GM21360 (cell line): ENCODE results near the gene FAM118B.
A peak's percentile ranks its signal among the peaks of the same experiment; 100 is the strongest.

Experiments used
- ATAC-seq: cut with Tn5 transposase; IDR thresholded peaks from one replicate; pipeline ENCODE4 v1.9.1; 2021; ENCODE audit warnings: mild to moderate bottlenecking, moderate library complexity; ENCODE audit not compliant: unreplicated experiment

FAM118B gene

DNA sequence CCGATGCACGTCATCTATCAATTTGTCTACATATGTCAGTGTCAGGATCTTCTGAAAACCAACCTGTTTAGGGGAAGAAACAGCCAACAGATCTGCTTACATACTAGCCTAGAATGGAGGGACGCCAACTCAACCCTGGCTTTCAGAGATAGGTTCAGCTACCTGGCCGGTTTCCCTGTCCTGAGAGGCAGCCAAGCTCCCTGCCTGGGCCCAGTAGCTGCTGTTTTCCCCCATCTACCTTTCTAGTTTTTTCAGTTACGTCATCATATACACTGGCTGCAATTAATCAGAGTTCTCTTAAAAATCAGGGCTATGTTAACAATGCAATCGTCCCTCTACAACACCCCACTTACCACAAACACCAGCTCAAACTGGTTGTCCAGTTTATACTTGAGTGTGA is 56.1 kb downstream of the FAM118B start:
- no peak for ATAC-seq

DNA sequence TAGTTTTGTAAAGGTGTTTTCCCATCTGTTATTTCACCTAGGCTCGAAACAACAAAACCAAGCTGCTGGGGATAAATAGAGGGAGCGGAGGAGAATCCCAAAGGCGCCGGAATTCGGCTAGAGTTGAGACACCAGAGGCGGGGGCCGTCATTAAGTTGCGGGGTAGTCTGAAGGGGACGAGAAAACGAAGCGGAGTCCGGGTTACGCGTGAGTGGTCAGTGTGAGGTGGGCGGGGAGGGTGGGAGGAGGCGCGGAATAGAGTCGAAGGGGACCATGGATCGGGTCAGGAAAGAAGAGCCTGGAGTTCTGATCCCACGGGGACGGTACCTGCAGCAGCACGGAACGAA is 56.8 kb downstream of the FAM118B start:
- ATAC-seq = peak; percentile 0

DNA sequence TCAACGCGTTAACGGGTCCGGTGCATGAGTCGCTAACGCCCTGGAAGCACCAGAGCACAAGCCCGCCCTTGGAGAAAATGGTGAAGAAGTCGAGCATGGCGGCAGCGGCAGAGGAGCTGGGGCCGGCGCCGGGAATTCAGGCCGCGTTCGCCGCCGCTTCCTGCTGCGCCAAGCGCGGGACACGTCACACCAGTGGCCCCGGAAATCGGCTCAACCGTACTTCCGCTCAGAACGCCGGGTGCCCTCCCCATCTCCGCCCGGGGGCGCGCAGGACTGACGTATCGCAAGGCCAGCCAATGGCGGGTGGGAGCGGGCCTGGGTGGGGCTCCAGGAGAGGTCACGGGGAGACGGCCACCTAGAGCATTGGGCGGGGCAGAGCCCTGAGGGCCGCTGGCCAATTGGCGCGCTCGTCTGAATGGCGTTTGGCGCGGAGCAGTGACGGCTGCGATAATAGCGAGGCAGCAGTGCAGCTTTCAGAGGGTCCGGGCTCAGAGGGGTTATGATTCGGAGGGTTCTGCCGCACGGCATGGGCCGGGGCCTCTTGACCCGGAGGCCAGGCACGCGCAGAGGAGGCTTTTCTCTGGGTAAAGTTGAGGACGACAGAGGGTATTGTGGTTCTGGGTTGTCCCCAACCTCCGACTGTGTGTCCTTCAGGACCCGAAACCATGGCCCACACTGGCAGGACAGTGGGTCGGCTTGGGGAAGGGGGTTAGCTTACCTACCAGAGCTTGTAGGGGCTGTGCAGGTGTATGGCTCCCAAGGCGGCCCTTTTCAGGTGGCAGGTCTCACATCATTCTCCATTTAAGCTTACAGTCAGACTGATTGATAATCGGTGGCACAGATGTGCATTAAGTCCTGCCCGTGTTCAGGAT is 57.4 kb downstream of the FAM118B start, which contains the start of the genes FOXRED1 and SRPRA:
Gene FOXRED1, plus strand, starts transcription at position 447 of the 872 bp plus-strand sequence. Its CDS starts 53 bp downstream, at position 500.
Gene SRPRA, minus strand, starts transcription at position 188 of the 872 bp plus-strand sequence. Its CDS starts 91 bp downstream, at position 97.
- ATAC-seq = peak; percentile 100

DNA sequence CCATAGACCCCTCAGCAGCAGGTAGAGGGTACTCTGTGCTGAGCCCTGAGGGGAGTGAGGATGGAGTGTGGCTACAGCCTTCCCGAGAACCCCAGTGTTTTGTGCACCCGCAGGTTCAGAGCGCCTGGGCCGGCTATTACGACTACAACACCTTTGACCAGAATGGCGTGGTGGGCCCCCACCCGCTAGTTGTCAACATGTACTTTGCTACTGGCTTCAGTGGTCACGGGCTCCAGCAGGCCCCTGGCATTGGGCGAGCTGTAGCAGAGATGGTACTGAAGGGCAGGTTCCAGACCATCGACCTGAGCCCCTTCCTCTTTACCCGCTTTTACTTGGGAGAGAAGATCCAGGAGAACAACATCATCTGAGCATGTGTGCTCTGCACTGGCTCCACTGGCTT is 65.7 kb downstream of the FAM118B start:
- no peak for ATAC-seq

DNA sequence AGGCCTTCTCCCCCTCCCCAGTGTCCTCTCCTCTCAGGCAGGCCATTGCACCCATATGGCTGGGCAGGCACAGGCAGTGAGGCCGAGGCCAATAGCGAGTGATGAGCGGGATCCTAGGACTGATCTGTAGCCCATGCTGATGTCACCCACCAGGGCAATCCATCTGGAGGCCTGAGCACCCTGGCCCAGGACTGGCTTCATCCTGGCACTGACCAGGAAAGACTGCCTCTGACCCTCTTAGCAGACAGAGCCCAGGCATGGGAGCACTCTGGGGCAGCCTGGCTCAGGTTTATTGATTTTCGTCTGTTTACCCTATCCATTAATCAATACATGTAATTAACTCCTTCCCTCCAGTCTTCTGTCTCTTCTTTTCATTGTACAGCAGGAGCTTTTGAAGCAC is 66.2 kb downstream of the FAM118B start:
- ATAC-seq = no peak

DNA sequence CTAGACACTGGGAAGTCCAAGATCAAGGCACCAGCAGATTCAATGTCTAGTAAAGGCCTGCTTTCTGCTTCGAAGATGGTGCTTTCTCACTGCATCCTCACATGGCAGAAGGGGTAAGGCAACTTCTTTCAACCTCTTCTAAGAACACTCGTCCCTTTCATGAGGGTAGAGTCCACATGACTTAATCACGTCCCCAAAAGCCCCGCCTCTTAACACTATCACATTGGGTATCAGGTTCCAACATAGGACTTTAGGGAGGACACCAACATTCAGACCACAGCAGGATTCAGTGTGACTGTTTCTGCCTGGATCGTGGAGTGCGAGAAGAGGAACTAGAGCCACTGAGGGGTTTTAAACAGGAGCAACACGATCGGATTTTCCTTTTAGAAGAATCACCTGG is 67.6 kb downstream of the FAM118B start:
- no peak for ATAC-seq

DNA sequence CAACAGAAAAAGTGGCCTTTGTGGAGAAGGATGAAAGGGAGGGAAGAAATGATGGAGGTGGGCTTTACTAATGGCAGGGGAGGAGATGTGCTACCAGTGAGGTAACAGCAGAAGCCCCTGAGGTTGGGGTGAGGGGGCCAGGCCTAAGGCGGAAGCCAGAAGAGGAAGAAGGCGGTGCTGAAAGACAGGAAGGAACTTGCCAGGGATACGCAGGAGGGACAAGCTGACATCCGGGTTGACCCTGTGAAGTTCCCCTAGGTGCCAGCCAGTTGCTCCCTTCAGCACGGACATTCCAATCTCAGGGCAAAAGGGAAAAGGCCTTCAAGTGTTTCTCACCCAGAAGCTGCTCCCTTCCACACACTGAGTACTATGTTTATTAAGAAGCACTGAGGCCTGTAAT is 69.0 kb downstream of the FAM118B start:
- no peak for ATAC-seq

DNA sequence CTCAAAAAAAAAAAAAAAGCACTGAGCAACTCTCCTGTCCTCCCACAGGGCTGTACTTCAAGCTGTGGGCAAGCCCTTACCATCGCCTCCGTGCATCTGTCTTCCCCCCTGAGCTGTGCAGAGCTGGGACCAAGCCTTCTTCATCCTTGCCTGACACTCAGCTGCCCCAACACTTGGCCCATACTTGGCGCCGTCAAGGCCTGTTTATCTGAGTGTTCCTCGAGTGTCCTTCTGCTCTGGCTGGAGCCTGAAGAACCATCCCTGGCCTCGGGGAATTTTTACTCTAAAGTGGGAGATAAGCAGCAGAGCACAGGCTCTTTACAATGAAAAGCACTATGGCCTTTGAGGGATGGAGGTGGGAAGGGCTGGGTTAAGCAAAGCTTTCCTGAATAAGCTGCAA is 69.7 kb downstream of the FAM118B start:
- ATAC-seq = no peak

DNA sequence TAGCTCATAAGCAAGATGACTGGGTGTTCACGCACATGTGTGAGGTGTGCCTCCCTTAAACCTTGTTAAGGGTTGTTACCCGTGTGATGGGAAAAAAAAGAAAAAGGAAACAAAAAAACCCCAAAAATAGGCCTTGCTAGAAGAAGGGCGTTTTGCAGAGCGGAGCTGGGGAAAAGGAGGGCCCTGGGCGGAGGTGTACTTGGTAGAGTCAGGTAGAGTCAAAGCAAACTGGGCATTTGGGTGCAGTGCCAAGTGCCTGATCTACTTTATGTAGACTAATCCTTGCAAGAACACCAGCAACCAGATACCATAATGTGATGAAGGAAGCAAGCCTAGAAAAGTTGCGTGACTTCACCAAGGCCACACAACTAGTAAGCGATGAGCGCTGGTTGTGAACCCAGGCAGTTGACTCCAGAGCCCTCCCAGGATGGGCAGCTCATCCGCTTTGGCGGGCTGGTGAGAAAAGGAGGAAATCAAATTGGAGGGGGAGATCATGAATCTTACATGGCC is 70.1 kb downstream of the FAM118B start:
- ATAC-seq = no peak

DNA sequence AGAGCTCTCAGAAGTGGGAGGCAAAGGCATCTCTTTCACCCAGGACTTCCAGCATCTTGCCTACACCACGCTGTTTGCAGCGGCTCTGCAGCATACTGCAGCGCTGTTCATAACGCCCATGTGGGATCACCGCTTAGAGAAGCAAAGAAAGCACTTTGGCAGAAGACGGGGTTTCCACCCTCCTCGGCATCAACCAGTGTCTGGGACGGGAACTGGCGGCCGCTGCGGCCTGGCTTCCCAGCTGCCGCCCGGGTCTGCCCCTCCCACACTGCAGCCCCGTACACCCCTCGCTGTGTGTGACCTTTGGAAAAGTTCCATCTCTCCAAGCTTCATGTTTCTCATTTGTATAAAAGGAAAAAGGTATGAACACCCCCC is 70.8 kb downstream of the FAM118B start:
- peak; percentile 29 for ATAC-seq

DNA sequence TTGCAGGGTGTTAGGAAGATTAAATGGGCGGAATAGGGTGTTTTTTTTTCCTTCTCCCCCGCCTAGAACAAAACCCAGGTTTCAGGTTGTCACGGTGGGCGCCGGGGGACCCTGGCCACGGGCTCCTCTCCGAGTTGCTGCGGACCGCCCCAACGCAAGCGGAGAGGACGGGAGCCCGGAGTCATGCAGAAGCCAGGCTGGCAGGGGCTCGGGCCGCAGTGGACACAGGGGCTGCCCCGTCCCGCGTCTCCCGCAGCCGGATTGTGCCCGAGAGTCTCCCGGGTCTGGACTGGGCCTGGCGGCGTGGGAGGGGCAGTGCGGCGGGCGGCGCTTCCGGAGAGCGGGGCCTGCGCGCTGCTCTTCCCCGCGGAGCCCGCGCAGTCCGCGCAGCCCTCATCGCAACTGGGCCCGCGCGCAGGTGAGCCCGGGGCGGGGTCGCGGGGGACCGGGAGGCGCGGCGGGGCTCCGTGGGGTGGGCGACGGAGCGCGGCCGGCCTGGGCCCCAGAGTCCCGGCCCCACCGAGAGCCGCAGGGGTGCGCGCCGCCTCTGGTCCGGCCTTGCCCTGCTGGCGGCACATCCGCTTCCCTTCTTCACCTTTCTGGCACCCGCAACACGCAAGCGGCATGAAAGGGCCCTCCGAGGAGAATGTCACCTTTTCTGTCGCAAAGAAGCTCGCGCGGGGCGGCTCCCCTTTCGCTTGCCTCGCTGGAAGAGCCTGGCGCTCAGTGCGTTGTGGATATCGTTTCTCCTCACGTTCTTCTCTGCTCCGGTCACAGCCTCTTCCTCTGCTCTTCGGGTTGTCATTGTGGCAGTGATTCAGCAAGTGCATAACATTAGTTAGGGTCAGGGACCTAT is 71.4 kb downstream of the FAM118B start, which contains the start of gene TIRAP:
Gene TIRAP, plus strand, starts transcription at position 358 of the 856 bp plus-strand sequence. CDS start 7,802 bp downstream, outside the sequence.
- peak; percentile 61 for ATAC-seq

DNA sequence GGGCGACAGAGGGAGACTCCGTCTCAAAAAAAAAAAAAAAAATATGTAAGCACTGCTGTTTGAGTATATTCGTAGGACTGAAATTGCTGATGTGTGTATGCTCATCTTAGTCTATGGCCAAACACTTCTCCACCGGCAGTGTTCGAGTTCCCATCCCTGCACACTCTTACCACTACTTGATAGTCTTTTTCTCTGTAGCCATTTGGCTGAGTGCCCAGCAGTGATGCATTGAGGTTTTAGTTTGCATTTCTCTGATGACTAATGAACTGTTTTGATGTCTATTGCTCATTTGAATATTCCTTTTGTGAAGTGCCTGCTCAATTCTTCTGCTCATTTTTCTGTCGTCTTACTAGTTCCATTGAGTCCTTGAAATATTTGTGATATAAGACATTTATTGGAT is 73.2 kb downstream of the FAM118B start:
- peak; percentile 40 for ATAC-seq

DNA sequence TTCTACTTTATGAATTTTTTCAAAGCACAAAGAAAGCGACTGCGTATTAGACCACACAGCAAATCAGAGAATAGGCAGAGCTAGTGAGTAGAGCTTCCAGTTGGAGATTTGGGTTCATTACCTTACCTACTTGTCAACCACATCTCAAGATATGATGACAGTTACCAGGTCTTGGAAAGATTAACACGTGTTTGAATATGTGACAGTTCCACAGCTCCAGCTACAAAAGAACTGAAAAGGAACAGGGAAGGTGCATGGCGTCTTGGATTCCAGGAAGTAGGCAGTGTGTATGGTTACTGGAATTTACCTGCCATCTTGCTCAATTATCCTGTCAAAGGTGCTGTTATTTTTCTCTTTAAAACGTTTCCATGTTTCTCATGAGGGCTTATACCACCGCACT is 76.7 kb downstream of the FAM118B start:
- ATAC-seq = no peak

DNA sequence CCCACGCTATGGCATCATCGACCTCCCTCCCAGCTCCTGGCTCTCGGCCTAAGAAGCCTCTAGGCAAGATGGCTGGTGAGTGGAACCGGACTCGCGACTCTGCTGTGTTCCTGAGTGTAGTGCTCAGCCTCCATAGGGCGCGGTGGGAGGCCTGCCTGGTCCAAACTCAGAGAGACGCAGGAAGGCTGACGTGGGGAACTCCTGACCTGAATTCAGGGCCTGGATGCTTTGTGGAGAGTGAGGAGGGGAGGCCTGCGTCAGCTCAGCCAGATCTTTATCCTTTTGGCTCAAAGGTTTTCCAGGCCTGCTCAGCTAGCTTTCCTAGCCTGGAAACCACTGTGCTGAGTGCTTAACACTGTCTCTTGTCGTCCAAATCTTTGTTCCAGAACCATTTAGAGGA is 79.3 kb downstream of the FAM118B start:
- ATAC-seq = no peak

DNA sequence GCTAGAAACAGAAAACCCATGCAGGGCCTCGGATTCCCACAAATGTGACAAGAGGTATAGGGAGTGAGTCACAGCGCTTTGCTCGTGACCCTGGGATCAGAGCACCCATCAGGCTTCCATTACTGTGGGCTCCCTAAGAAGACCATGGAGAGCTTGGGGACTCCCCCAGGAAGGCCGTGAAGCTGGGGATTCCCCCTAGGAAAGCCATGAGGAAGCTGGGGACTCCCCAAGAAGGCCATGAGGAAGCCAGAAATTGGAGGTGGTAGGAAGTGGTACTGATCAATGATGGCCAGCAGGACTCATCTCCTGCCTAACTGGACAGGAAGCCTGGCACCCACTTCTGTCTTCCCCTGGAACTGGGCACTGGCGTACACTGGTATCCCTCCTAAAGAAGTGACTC is 82.1 kb downstream of the FAM118B start:
- ATAC-seq = peak; percentile 59

DNA sequence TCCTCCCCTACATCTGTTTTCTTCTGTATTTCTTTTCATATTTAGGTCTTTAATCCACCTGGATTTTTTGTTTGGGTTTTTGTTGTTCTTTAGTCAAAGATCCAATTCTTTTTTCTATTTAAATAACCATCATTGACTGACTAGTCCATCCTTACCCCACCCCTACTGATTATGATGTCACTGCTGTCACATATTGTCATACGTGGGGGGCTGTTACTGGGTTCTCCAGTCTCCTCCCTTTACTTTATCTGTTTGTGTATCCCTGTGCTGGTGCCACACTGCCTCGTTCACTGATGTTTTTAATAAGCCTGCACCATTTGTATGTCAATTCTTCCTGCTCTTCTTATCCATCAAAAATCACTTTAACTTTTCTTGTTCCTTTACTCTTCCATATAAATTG is 85.4 kb downstream of the FAM118B start:
- ATAC-seq = no peak

DNA sequence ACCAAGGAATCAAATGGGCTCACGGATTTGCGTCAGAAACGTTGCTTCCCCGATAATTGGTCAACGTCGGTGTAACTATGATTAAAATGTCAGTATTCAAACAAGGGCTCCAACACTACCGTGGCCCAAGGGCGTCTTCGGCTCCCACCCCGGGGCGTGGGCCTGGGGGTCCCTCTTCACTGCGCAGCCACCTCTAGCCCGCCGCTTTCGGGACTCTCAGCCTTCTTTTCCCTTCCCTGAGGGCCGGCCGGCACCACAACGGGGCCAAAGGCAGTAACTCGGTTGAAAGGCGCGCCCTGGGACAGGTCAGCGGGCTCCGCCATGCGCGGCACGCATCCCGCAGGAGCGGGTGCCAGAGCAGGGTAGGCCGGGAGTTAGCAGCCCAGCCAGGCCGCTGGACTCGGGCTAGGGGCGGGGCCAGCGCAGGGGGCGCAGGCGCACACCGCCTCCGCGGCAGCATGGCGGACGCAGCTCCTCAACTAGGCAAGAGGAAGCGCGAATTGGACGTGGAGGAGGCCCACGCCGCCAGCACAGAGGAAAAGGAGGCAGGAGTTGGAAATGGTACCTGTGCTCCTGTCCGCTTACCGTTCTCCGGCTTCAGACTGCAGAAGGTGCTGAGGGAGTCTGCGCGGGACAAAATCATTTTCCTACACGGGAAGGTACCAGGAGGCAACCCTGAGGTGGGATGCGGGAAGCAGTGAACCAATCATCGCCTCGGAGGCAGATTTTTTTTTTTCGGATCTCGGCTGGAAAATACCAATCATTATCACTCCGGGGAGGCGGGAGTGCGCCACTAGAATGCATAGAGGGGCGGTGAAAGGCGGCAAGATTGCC is 92.3 kb downstream of the FAM118B start, which contains the start of gene DCPS:
Gene DCPS, plus strand, starts transcription at position 438 of the 834 bp plus-strand sequence. Its CDS starts 21 bp downstream, at position 459.
- peak; percentile 88 for ATAC-seq

DNA sequence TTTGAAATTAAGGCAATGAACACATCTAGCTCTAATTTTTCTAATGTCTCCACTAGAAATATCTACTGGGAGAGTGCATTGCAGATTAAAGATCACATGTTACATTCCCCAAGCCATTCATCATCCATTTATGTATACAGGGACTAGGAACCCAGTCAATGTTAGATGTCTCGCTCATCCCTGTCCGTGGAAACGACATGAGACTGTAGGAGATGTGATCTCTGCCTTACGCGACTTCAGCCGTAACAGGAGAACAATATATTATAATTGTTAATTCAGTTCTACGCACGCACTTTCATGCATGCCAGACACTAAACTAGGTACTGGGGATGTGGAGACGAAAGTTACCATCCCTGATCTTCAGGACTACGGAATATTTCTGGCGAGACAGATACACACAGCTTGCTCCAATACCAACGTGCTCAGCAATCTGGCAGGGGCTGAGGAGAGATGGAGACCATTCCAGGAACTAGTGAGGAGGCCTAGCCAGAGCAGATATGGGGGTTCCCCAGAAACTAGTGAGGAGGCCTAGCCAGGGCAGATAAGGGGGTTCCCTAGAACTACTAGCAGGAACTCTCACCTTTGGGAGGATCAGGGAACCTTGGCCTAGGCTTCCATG is 93.0 kb downstream of the FAM118B start:
- no peak for ATAC-seq

DNA sequence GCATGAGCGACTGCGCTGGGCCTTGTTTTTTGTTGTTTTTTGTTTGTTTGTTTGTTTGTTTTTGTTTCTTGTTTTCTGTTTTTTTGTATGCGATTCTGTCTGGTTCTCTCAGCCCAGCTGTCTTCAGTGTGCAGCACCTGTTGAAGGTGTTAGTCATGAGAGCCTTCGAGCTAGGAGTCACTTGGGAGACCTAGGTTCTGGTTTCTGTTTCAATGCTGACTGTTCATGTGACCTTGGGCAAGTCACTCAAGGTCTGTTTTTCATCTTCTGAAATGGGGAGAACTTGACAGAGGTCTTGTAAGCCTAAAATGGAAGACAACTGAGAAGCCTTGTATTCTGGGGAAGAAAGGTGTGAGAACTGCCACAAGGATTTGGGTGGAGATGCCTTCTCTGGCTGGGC is 94.1 kb downstream of the FAM118B start:
- peak; percentile 42 for ATAC-seq

DNA sequence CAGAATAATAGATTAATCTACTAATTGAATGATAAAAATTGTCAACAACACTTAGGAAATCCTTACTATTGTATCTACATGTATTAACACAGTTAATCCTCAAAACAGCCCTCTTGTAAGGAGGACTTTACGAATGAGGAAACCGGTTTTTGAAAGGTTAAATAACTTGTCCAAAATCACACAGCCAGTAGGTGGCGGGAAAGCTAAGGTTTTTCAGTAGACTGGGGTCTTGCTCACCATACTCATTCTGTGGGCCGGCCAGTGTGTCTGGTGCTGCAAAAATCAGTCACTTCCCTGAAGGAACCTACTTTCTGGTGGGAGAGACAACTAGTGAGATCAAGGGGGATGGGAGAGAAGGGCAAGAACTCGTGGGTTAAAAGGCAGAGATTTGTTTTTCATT is 96.1 kb downstream of the FAM118B start:
- no peak for ATAC-seq
